GM12878 (cell line): Measurements from ENCODE around the gene RGR. TPM values are rescaled to one million over a fixed set of nuclear protein-coding genes. Genes with fewer than 3 reads are reported as not detected.

Source experiments
- polyA plus RNA-seq, 11 experiments: library from polyadenylated mRNA; depleted of rRNA in 4 of 11; unstranded in 6 of 11; stranded (reverse) in 5 of 11; fragments of >200 nt; fragmentation: Nextera tagmentation in 4 of 11; fragmentation: Illumina TruSeq in 1 of 11; extraction: Ambion mirVana in 4 of 11; extraction: Trizol in 1 of 11; gene quantifications; 1 replicate in 1 of 11; 2 replicates in 10 of 11; pipeline versions ENCODE4 v1.2.1 to v1.2.3, GENCODE V29; 2011 to 2016; ENCODE audit warnings: inconsistent platforms in 2 of 11, missing spikeins in 2 of 11, low read depth in 1 of 11
- total RNA-seq, 4 experiments: library from RNA; depleted of rRNA in 3 of 4; stranded (reverse); fragments of >200 nt in 3 of 4; fragmentation: Illumina TruSeq in 1 of 4; extraction: Trizol in 1 of 4; gene quantifications; 2 replicates each; pipeline versions ENCODE4 v1.2.1 to v1.2.3, GENCODE V29; 2013 to 2021

The RGR gene
- total and polyA plus RNA-seq, 10 of the 15 experiments (the other 5 are each of a cell fraction or from before 2014, with no cell fraction given), result not detected

Other genes starting within 250 kb of the RGR start
- 153 and 180 TPM in 2 replicates for gene GHITM, start 105.5 kb upstream of the RGR start, total RNA-seq (2014; rRNA removed)
- gene GHITM, start 105.5 kb upstream of the RGR start, total RNA-seq (2014; rRNA removed; fragmentation: Illumina TruSeq; extraction: Trizol), result 153 and 157 TPM in 2 replicates
- gene GHITM, start 105.5 kb upstream of the RGR start, total RNA-seq (2021), result 120 and 128 TPM in 2 replicates
- gene GHITM, start 105.5 kb upstream of the RGR start, polyA plus RNA-seq (2011; rRNA removed), result 257 and 294 TPM in 2 replicates
- gene GHITM, start 105.5 kb upstream of the RGR start, polyA plus RNA-seq (2014; fragmentation: Illumina TruSeq; extraction: Trizol), result 147 and 190 TPM in 2 replicates
- gene GHITM, start 105.5 kb upstream of the RGR start, polyA plus RNA-seq (2014; fragmentation: Nextera tagmentation; extraction: Ambion mirVana), result 100 to 1,000 TPM; 366 to 501 TPM
- 146 and 162 TPM in 2 replicates for gene GHITM, start 105.5 kb upstream of the RGR start, polyA plus RNA-seq (2014; rRNA removed)
- 100 to 1,000 TPM; 295 to 299 TPM for gene GHITM, start 105.5 kb upstream of the RGR start, polyA plus RNA-seq (2016; fragmentation: Nextera tagmentation; extraction: Ambion mirVana)
- 1.2 and 2.0 TPM in 2 replicates for gene GPR15LG, start 71.3 kb upstream of the RGR start, total RNA-seq (2014; rRNA removed)
- gene GPR15LG, start 71.3 kb upstream of the RGR start, total RNA-seq (2014; rRNA removed; fragmentation: Illumina TruSeq; extraction: Trizol), result 1.1 and 1.4 TPM in 2 replicates
- 1.3 and 1.5 TPM in 2 replicates for gene GPR15LG, start 71.3 kb upstream of the RGR start, total RNA-seq (2021)
- gene GPR15LG, start 71.3 kb upstream of the RGR start, polyA plus RNA-seq (2011; rRNA removed), result 5.9 and 12.2 TPM in 2 replicates
- gene GPR15LG, start 71.3 kb upstream of the RGR start, polyA plus RNA-seq (2014; fragmentation: Illumina TruSeq; extraction: Trizol), result 0.73 and 1.7 TPM in 2 replicates
- 1 to 10 TPM; 1.2 TPM for gene GPR15LG, start 71.3 kb upstream of the RGR start, polyA plus RNA-seq (2014; fragmentation: Nextera tagmentation; extraction: Ambion mirVana)
- gene GPR15LG, start 71.3 kb upstream of the RGR start, polyA plus RNA-seq (2014; rRNA removed), result 0.80 and 1.5 TPM in 2 replicates
- 1 to 10 TPM; 4.2 to 5.0 TPM for gene GPR15LG, start 71.3 kb upstream of the RGR start, polyA plus RNA-seq (2016; fragmentation: Nextera tagmentation; extraction: Ambion mirVana)
- 0.17 and 0.27 TPM in 2 replicates for gene CDHR1, start 50.5 kb upstream of the RGR start, total RNA-seq (2014; rRNA removed)
- 0.22 and 0.23 TPM in 2 replicates for gene CDHR1, start 50.5 kb upstream of the RGR start, total RNA-seq (2014; rRNA removed; fragmentation: Illumina TruSeq; extraction: Trizol)
- gene CDHR1, start 50.5 kb upstream of the RGR start, total RNA-seq (2021), result 0.41 and 0.82 TPM in 2 replicates
- gene CDHR1, start 50.5 kb upstream of the RGR start, polyA plus RNA-seq (2011; rRNA removed), result 2.3 and 3.0 TPM in 2 replicates
- 0.48 and 0.71 TPM in 2 replicates for gene CDHR1, start 50.5 kb upstream of the RGR start, polyA plus RNA-seq (2014; fragmentation: Illumina TruSeq; extraction: Trizol)
- gene CDHR1, start 50.5 kb upstream of the RGR start, polyA plus RNA-seq (2014; fragmentation: Nextera tagmentation; extraction: Ambion mirVana), result under 1 TPM; 0.20 to 0.24 TPM
- 0.52 and 0.58 TPM in 2 replicates for gene CDHR1, start 50.5 kb upstream of the RGR start, polyA plus RNA-seq (2014; rRNA removed)
- under 1 TPM; 0.28 to 0.40 TPM for gene CDHR1, start 50.5 kb upstream of the RGR start, polyA plus RNA-seq (2016; fragmentation: Nextera tagmentation; extraction: Ambion mirVana)
- gene LRIT2, start 19.5 kb upstream of the RGR start, total RNA-seq (2014; rRNA removed), result not detected in 2 replicates
- gene LRIT2, start 19.5 kb upstream of the RGR start, total RNA-seq (2014; rRNA removed; fragmentation: Illumina TruSeq; extraction: Trizol), result not detected in 2 replicates
- gene LRIT2, start 19.5 kb upstream of the RGR start, total RNA-seq (2021), result not detected in 2 replicates
- not detected in 2 replicates for gene LRIT2, start 19.5 kb upstream of the RGR start, polyA plus RNA-seq (2011; rRNA removed)
- not detected in 2 replicates for gene LRIT2, start 19.5 kb upstream of the RGR start, polyA plus RNA-seq (2014; fragmentation: Illumina TruSeq; extraction: Trizol)
- gene LRIT2, start 19.5 kb upstream of the RGR start, polyA plus RNA-seq (2014; fragmentation: Nextera tagmentation; extraction: Ambion mirVana), result not detected
- gene LRIT2, start 19.5 kb upstream of the RGR start, polyA plus RNA-seq (2014; rRNA removed), result not detected in 2 replicates
- not detected for gene LRIT2, start 19.5 kb upstream of the RGR start, polyA plus RNA-seq (2016; fragmentation: Nextera tagmentation; extraction: Ambion mirVana)
- gene LRIT1, start 3.5 kb upstream of the RGR start, total RNA-seq (2014; rRNA removed), result not detected in 2 replicates
- not detected in 2 replicates for gene LRIT1, start 3.5 kb upstream of the RGR start, total RNA-seq (2014; rRNA removed; fragmentation: Illumina TruSeq; extraction: Trizol)
- gene LRIT1, start 3.5 kb upstream of the RGR start, total RNA-seq (2021), result not detected in 2 replicates
- gene LRIT1, start 3.5 kb upstream of the RGR start, polyA plus RNA-seq (2011; rRNA removed), result not detected in 2 replicates
- not detected in 2 replicates for gene LRIT1, start 3.5 kb upstream of the RGR start, polyA plus RNA-seq (2014; fragmentation: Illumina TruSeq; extraction: Trizol)
- not detected for gene LRIT1, start 3.5 kb upstream of the RGR start, polyA plus RNA-seq (2014; fragmentation: Nextera tagmentation; extraction: Ambion mirVana)
- not detected in 2 replicates for gene LRIT1, start 3.5 kb upstream of the RGR start, polyA plus RNA-seq (2014; rRNA removed)
- not detected for gene LRIT1, start 3.5 kb upstream of the RGR start, polyA plus RNA-seq (2016; fragmentation: Nextera tagmentation; extraction: Ambion mirVana)
- 8.8 and 9.2 TPM in 2 replicates for gene CCSER2, start 83.5 kb downstream of the RGR start, total RNA-seq (2014; rRNA removed)
- 15.3 and 16.9 TPM in 2 replicates for gene CCSER2, start 83.5 kb downstream of the RGR start, total RNA-seq (2014; rRNA removed; fragmentation: Illumina TruSeq; extraction: Trizol)
- gene CCSER2, start 83.5 kb downstream of the RGR start, total RNA-seq (2021), result 18.8 and 21.2 TPM in 2 replicates
- gene CCSER2, start 83.5 kb downstream of the RGR start, polyA plus RNA-seq (2011; rRNA removed), result 12.4 and 17.5 TPM in 2 replicates
- 14.0 and 14.5 TPM in 2 replicates for gene CCSER2, start 83.5 kb downstream of the RGR start, polyA plus RNA-seq (2014; fragmentation: Illumina TruSeq; extraction: Trizol)
- gene CCSER2, start 83.5 kb downstream of the RGR start, polyA plus RNA-seq (2014; fragmentation: Nextera tagmentation; extraction: Ambion mirVana), result 1 to 10 TPM; 4.7 to 6.8 TPM
- gene CCSER2, start 83.5 kb downstream of the RGR start, polyA plus RNA-seq (2014; rRNA removed), result 5.3 and 5.4 TPM in 2 replicates
- gene CCSER2, start 83.5 kb downstream of the RGR start, polyA plus RNA-seq (2016; fragmentation: Nextera tagmentation; extraction: Ambion mirVana), result 10 to 100 TPM; 16.5 to 18.5 TPM